Central memory CD4-positive, alpha-beta T cell (primary cell): ENCODE measurements around the gene GMDS.

Source experiments
- DNase-seq: peaks from one replicate; pipeline ENCODE4 v3.0.0; 2022

Gene GMDS

DNA sequence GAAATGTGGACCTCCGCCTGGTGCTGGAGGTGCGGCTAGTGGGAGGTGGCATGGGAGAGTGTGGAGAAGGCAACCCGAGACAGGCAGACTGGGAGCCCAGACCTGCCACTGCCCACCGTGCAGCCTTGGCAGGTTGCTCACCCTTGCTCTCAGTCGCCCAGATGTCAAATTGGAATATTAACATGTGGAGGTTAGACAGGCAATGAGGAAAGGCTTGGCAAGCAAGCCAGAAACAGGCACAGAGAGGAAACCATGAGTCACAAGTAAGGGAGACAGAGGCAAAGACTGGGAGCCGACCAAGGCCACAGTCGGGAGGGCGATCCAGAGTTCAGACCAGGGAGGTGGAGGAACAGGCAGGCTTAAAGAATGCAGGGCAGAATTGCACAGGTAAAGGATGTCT lies 457.5 kb downstream of the GMDS start:
- no peak for DNase-seq

DNA sequence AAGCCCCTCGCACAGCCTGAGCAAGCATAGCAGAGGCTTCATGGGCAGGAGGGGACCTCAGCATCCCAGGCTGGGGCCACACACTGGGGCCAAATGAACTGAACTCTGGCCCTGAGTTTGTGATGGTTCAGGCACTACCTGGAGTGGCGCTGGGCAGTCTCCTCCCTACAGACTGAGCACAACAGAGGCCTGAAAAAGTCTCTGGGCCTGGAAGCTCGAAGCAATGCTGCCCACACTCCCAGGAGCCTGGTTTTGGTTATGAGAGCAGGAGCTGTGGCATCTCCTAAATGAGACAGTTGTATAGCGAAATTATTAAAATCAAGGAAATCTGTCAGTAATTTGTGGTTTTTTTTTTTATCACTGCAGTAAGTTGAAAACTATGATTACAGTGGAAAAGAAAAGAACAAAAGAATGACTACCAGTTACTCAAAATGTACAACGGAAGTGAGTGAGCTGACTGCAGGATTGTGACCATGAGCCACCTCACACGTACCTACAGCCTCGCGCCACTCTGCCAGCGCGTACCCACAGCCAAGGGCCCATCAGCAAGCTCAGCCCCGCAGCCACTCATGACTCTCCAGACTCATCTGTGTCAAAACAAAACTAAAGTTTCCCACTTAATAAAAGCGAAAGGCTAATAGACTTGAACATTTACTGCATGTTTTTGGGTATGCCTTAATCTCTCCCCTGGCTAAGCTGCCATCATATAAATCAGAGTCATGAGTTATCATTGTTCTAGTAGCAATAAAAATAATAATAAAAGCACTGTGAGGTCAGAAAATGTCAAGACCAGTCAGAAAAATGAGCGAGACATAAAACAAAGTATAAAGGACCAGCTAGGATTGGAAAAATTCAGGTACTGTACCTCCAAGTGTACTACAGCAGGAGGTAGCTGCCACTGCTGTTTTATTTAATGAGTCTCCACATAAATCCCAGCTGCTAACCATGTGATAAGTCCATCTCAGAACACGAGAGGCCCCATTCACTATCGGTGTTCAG lies 458.7 kb downstream of the GMDS start:
- DNase-seq = no peak

DNA sequence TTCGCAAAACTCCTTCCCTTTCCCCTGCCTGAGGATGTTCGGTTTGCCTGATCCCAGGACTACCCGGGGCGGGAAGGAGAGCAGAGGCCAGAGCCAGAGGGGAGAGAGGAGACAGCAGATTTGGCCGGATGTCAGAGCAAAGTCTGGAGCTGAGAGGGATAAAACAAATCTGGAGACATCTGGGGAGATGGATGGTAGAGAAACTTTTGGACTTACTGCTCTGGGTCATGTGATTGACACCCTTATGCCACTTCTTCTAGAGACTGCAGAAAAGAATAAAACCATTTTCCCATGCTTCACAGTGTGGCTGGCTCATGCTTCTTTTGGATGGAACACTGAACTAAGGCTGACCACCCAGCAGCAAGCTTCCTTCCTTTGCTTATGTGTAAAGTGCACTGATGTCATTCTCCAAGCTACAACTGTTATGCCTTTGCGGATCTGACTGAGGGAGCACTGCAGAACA lies 461.0 kb downstream of the GMDS start:
- no peak for DNase-seq

DNA sequence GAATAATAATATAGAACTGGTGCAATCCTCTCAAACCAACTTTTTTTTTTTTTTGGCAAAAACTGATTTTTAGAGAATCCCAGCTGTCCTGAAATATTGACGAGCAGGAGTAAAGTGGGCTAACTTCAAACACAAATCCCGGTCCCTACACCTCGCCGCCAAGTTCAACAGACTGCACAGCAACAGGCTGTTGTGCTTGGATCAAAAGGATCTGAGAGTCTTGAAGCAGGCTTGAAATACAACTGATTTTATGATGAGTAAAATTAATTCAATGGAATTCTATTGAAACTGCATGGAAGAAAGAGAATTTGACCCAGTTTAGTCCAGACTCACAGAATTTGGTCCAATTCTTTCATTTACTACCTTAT lies 463.6 kb downstream of the GMDS start:
- DNase-seq = no peak

DNA sequence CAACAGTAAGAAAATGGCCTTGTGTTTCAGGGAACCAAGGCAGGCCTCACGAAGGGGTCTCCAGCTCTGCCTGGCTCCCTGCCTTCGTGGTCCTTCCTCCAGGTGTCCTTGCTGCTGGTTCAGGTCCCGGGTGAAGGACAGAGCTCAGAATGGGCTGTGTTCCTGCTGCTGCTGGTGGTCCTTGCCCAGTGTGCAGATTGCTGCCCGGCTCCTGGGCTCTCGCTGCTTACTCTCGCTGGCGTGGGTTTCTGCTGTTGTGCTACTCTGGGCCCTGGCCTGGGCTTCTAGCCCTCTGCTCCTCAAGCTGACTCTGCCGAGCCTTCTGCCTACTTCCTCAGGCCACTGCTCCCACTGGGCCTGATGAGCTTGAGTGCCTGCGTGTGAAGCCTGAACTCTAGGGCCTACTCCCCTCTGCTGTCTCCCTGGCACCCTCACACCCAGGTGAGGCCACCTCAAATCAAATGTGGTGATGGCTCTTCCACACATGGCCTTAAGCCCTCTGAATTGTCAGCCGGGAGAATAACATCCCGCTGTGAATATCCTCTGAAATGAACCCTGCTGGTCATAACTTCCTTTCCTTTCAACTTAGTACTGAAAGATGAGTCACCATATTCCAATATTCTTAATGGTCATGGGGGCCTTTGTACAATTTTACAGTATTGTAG lies 464.1 kb downstream of the GMDS start:
- no peak for DNase-seq

DNA sequence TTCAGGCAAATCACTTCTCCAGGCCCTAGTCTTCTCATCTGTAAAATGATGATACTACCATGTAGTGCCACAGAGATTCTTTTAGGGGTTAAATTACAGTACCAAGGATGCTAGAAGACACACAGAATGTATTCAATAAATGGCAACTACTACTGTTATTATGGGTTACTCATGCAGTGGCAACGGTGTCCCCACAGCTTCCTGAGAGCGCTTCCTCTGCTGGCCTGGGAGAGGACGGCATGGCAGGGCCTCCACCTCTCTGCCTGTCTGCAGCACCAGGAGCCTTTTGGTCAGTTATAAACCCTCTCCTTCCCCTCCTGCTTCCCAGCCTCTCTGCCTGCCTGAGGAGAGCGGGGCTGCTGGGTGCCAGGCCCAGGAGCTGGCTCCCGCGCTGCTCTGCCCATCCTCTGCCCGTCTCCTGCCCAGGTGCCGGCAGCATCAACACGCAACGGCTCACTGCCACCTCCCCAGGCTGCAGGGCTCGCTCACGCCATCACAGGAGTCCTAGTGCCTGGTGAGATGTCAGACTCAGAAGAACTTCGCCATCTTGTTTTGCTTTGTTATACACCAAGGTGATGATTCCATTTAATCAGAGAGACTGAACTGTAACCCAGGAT lies 465.0 kb downstream of the GMDS start:
- DNase-seq = no peak

- DNase-seq = no peak
These were observed 466.6 kb downstream of the GMDS start for GRCh38 chr6:1778686-1779235.

- no peak for DNase-seq
These were observed 467.3 kb downstream of the GMDS start for GRCh38 chr6:1777921-1778685.

- no peak for DNase-seq
These were observed 470.0 kb downstream of the GMDS start for GRCh38 chr6:1775441-1775840.

DNA sequence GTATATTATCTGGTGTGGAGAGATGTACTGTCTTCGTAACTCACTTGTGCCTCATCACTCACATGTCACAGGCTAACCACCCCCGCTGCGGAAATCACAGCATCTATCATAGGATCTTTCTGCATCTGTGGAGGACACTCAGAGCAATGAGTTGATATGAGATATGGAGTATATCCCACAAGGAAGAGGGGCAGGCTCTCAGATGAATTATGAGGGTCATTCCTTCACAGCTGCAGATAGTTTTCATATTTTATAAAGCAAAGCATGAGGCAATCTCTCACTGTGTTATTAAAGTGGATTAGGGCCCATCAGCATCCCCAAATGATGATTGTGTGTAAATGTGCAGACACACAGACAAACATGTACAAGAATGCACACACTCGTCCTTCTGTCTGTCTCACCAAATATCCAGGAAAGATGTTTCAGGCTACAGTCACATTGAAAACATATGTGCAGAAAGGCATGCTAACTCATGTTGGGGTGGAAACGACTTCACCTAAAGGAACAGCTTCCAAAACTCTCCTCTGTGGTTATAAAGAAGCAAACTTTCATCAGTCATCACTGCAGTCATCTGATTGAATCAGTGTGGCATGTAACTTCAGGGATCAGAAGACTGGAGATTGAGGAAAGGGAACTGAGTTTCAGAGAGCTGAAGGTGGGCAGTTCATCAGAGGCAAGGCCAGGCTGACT lies 471.0 kb downstream of the GMDS start:
- no peak for DNase-seq

DNA sequence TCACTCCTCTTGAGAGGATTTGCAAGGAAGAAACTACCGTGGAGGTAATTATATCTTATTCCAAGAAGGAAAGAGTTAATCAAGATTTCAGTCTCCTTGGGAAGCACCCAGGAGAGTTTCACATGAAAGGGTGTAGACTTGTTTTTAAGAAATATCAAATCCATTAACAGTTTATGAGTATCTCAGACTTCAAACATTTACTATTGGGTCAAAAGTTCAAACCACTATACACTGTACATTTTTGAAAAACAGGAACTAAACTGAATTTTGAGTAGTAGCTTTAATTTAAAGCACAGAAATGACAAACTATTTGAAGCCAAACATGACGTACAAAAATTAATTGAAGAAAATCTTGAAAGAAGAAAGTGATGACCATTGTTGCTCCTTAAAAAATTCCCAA lies 471.7 kb downstream of the GMDS start:
- DNase-seq = no peak

- no peak for DNase-seq
These were observed 474.3 kb downstream of the GMDS start for GRCh38 chr6:1770968-1771723.

GRCh38 chr6:1770435-1770843 lies 475.0 kb downstream of the GMDS start:
- DNase-seq = no peak

- DNase-seq = no peak
These were observed 477.7 kb downstream of the GMDS start for GRCh38 chr6:1767481-1768246.

- DNase-seq = no peak
These were observed 478.8 kb downstream of the GMDS start for GRCh38 chr6:1766654-1767053.

- DNase-seq = no peak
These were observed 480.1 kb downstream of the GMDS start for GRCh38 chr6:1765160-1765903.

- no peak for DNase-seq
These were observed 480.9 kb downstream of the GMDS start for GRCh38 chr6:1764397-1764987.

- DNase-seq = no peak
These were observed 482.0 kb downstream of the GMDS start for GRCh38 chr6:1763404-1763803.

DNA sequence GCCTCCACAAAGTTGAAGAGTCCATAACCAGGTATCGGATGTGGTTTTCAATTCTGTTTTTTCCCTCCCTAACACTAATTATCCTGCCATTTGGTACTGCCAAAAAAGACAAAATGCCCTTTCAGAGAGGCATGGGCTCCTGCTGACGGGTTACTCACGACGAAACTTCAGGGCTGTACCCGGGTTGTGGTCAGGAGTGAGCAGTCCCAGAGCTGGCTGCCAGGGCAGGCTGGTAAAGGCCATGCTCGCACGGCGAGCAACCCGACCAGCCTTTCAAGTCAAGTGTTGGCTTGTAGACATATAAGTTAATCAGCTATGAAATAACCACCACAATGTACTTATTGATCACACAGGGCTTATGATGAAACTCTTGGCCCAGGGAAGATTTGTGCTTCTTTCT lies 483.2 kb downstream of the GMDS start:
- no peak for DNase-seq
